Activated naive CD4-positive, alpha-beta T cell treated with anti-CD3 and anti-CD28 coated beads for 36 hours (primary cell): ENCODE results near the gene TANC1. TPM values are rescaled to one million over a fixed set of nuclear protein-coding genes. Genes with fewer than 3 reads are reported as not detected.

ENCODE experiments used
- CTCF ChIA-PET: fragments of 350-600 bp; sonication (Branson Sonifier 250); formaldehyde crosslinking; loops from one replicate; lab custom pipeline; 2021; ENCODE audit warnings: antibody characterized with exemption; lab: Charles Lee
- DNase-seq: peaks from one replicate; pipeline ENCODE4 v3.0.0-alpha.2; 2020
- H3K27ac Mint-ChIP-seq: one replicate; pipeline ENCODE4 v1.8.0; 2021; ENCODE audit warnings: mild to moderate bottlenecking, mixed read lengths
- H3K27me3 Mint-ChIP-seq: one replicate; pipeline ENCODE4 v1.8.0; 2021; ENCODE audit warnings: low read depth, mixed read lengths
- H3K36me3 Mint-ChIP-seq: one replicate; pipeline ENCODE4 v1.8.0; 2021; ENCODE audit warnings: low read depth, mixed read lengths
- H3K4me1 Mint-ChIP-seq: one replicate; pipeline ENCODE4 v1.8.0; 2021; ENCODE audit warnings: low read depth, mixed read lengths
- H3K4me3 Mint-ChIP-seq: one replicate; pipeline ENCODE4 v1.8.0; 2021; ENCODE audit warnings: mild to moderate bottlenecking, moderate library complexity, mixed read lengths
- H3K9me3 Mint-ChIP-seq: one replicate; pipeline ENCODE4 v1.8.0; 2021; ENCODE audit warnings: mixed read lengths
- intact Hi-C: fragments of 100-400 bp; cut with micrococcal nuclease; formaldehyde crosslinking; loops from one replicate; pipeline ENCODE4 v1.15.1; 2023
- total RNA-seq, 2 experiments: library from RNA; stranded (reverse); gene quantifications; one replicate each; pipeline ENCODE4 v1.2.3, GENCODE V29; 2021

Gene TANC1
- 1 to 10 TPM; 2.0 to 2.3 TPM for total RNA-seq

DNA sequence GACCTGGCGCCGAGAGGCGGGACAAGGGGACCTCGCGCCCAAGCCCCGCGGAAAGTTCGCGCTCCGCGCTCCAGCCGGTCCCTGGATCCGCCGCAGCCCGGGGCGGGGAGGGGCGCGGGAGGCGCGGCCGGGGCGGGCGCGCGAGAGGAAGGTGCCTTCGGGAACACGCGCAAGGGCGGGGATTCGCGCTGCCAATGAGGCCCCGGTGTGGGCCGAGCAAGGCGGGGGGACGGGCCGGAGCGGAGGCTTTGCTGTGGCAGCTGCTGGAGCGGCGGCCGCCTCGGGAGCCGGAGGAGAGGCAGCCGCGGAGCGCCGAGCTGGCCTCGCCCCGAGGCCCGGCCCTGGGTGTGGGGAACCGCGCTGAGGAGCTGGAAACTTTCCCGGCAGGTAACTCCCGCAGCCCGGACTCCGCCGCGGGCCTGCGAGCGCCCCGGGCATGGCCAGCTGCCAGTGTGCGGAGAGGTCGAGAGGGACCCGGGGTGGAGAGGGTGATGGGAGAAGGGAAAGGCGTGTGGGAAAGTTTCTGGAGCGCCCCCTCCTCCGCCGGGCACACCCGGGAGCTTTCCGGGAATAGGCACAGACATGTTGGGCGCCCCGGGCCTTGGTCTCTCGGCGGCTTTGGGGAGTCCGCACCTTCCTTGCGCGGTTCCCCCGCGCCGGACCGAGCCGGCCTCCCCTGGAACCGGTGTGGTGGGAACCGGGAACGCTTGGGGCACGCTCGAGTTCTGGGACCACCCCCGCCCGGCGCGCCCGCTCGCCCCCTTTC is at the start of gene TANC1:
Gene TANC1, plus strand, starts transcription at position 245 of the 766 bp plus-strand sequence. CDS start 97,271 bp downstream, outside the sequence.
- intact Hi-C loops: loop anchor here (2.0 to 5.0 kb wide), 3 partner anchors 150 to 511 kb away; partner anchors contain the start of genes CCDC148, PKP4 and WDSUB1
- Mint-ChIP-seq H3K4me1 (peaks cover 14% of the 10 kb centered on the region), H3K4me3 (peak within 1 kb of the TSS; percentile 80), H3K27me3 (peaks cover 50% of the 10 kb centered on the region), H3K36me3 (no peaks in the 10 kb centered on the region), H3K9me3 (no peaks in the 10 kb centered on the region), H3K27ac (no peak within 1 kb of the TSS)
- CTCF ChIA-PET: interaction anchor here (1.6 kb wide), 1 partner anchor 150 kb away, joined by 3 read pairs; no protein-coding TSS in a partner anchor
- peak; percentile 85 for DNase-seq

DNA sequence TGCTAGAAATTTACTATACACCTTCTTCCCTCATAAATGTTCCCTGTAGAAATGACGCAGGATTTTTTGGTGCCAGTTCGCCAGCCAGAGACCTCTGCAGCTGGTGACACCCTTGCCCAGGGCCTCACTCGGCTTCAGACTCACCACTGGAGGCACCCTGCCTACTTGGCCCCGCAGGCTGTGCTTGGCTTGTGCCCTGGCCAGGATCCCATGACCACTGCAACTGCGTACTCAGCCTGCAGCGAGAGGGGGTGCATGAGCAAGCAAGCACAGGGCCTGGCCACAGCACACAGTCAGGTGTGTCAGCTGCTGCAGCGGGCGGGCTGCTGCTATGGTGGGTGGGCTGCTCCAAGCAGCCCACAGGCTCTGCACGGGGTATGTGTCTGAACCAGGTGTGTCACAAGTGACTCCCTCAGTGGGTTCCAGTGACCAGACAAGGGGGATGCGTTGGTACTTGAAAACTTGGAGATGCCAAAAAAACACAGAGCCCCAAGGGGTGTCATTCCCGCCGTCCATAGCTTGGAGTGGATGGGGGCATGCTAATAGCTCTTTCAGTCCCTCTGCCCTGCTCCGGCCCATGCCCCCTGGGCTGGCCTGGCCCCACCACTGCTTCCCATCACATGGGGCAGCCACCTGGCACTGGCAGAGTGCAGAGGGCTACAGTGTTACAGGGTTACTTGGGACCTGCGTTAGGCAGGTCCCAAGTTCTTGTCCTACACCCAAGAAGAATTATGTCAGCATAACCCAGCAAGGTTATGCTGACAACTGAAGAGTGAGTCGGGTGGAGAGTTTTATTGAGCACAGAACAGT is 46.6 kb upstream of the TANC1 start:
- DNase-seq: no peak
- Mint-ChIP-seq H3K36me3 (no peaks in the 10 kb centered on the region), H3K9me3 (no peaks in the 10 kb centered on the region), H3K27me3 (no peaks in the 10 kb centered on the region), H3K4me1 (no peaks in the 10 kb centered on the region), H3K27ac (no peak overlapping the region), H3K4me3 (no peak overlapping the region)
- CTCF ChIA-PET: interaction anchor here (1.4 kb wide), 1 partner anchor 185 kb away, joined by 3 read pairs; no protein-coding TSS in a partner anchor
- intact Hi-C loops: no loop called here

DNA sequence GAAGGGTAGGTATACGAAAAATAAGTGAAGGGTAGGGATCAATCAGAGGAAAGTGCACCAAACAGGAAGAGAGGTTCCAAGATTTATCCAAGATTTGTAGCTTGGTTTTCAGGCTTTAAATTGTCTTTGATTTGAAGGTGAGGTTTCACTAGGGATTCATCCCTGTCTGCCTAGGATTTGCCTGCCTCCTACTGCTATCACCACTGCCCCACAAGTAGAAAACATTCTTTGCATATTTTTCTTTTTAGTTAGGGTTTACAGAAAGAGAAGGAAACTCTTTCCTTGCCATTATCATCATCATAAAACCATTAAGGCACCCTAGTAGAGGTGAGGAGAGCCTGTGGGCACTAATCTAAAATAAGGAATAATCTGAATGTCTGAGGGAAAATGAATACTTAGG is 45.8 kb upstream of the TANC1 start:
- Mint-ChIP-seq H3K4me1 (no peaks in the 10 kb centered on the region), H3K36me3 (no peaks in the 10 kb centered on the region), H3K27me3 (no peaks in the 10 kb centered on the region), H3K9me3 (no peaks in the 10 kb centered on the region), H3K4me3 (no peak overlapping the region), H3K27ac (no peak overlapping the region)
- intact Hi-C loops: no loop called here
- no peak for DNase-seq
- CTCF ChIA-PET: no interaction called here

GRCh38 chr2:158923180-158923594 is 45.3 kb upstream of the TANC1 start:
- no peak for DNase-seq
- Mint-ChIP-seq H3K4me3 (no peak overlapping the region), H3K4me1 (no peaks in the 10 kb centered on the region), H3K27ac (no peak overlapping the region), H3K36me3 (no peaks in the 10 kb centered on the region), H3K27me3 (no peaks in the 10 kb centered on the region), H3K9me3 (no peaks in the 10 kb centered on the region)
- intact Hi-C loops: no loop called here
- CTCF ChIA-PET: no interaction called here

GRCh38 chr2:158923641-158924040 is 44.8 kb upstream of the TANC1 start:
- no peaks in the 10 kb centered on the region for H3K36me3 Mint-ChIP-seq
- H3K9me3 Mint-ChIP-seq: no peaks in the 10 kb centered on the region

GRCh38 chr2:158926478-158926948 is 41.9 kb upstream of the TANC1 start:
- CTCF ChIA-PET: no interaction called here
- Mint-ChIP-seq H3K4me1 (no peaks in the 10 kb centered on the region), H3K27ac (no peak overlapping the region), H3K9me3 (peaks cover 5% of the 10 kb centered on the region), H3K36me3 (no peaks in the 10 kb centered on the region), H3K4me3 (no peak overlapping the region), H3K27me3 (no peaks in the 10 kb centered on the region)
- intact Hi-C loops: no loop called here
- DNase-seq: no peak

More at GRCh38 chr2:158923641-158924040, 44.8 kb upstream of the TANC1 start:
- no peaks in the 10 kb centered on the region for H3K27me3 Mint-ChIP-seq
- intact Hi-C loops: no loop called here
- CTCF ChIA-PET: no interaction called here
- H3K4me3 Mint-ChIP-seq: no peak overlapping the region
- no peaks in the 10 kb centered on the region for H3K4me1 Mint-ChIP-seq
- no peak for DNase-seq
- no peak overlapping the region for H3K27ac Mint-ChIP-seq

DNA sequence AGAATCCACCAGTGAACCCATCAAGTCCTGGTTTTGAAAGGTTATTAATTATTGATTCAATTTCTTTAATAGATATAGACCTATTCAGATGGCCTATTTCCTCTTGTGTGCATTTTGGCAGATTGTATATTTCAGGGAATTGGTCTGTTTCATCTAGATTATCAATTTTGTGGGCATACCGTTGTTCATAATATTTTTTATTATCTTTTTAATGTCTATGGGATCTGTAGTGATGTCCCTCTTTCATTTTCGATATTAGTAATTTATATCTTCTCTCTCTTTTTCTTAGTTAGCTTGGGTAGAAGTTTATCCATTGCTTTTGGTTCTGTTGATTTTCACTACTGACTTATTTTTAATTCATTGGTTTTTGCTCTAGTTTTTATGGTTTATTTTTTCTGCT is 39.9 kb upstream of the TANC1 start:
- Mint-ChIP-seq H3K9me3 (peaks cover 5% of the 10 kb centered on the region), H3K4me1 (no peaks in the 10 kb centered on the region), H3K27me3 (no peaks in the 10 kb centered on the region), H3K4me3 (no peak overlapping the region), H3K27ac (no peak overlapping the region), H3K36me3 (no peaks in the 10 kb centered on the region)
- no peak for DNase-seq
- intact Hi-C loops: no loop called here
- CTCF ChIA-PET: no interaction called here

GRCh38 chr2:158928965-158929364 is 39.5 kb upstream of the TANC1 start:
- Mint-ChIP-seq H3K9me3 (peaks cover 5% of the 10 kb centered on the region), H3K4me1 (no peaks in the 10 kb centered on the region), H3K36me3 (no peaks in the 10 kb centered on the region), H3K27me3 (no peaks in the 10 kb centered on the region), H3K27ac (no peak overlapping the region), H3K4me3 (no peak overlapping the region)
- intact Hi-C loops: no loop called here
- DNase-seq: no peak
- CTCF ChIA-PET: no interaction called here

GRCh38 chr2:158931572-158931971 is 36.9 kb upstream of the TANC1 start:
- no peak overlapping the region for H3K27ac Mint-ChIP-seq
- no peaks in the 10 kb centered on the region for H3K4me1 Mint-ChIP-seq
- no peak overlapping the region for H3K4me3 Mint-ChIP-seq
- H3K27me3 Mint-ChIP-seq: no peaks in the 10 kb centered on the region
- CTCF ChIA-PET: no interaction called here
- H3K9me3 Mint-ChIP-seq: peaks cover 5% of the 10 kb centered on the region
- no peak for DNase-seq
- intact Hi-C loops: no loop called here
- H3K36me3 Mint-ChIP-seq: no peaks in the 10 kb centered on the region

DNA sequence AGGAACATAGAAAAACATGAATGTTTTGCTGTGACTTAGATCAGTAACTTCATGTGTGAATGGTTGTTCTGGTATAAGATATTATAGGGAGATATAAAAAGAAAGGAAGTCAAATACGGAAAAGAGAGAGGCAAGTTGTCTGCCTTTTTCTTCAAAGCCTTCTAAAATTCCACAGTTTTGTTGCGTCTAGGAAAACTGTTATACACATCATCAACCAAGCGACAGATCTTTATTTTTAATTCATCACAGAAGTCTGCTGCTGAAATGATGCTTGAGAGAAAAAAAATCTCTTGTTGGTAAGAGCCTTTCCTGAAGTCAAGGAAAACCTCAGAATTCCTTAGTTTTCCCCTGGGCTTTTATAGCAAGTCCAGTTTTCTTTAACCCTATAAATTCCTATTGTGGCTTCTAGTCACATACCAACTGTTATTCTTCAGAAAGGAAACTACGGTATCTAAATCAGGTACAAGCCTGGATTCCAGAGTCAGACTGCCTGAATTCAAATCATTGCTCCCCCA is 36.3 kb upstream of the TANC1 start:
- no peaks in the 10 kb centered on the region for H3K4me1 Mint-ChIP-seq
- H3K36me3 Mint-ChIP-seq: no peaks in the 10 kb centered on the region
- no peak overlapping the region for H3K4me3 Mint-ChIP-seq
- intact Hi-C loops: no loop called here
- no peak for DNase-seq
- CTCF ChIA-PET: no interaction called here
- no peak overlapping the region for H3K27ac Mint-ChIP-seq
- H3K27me3 Mint-ChIP-seq: no peaks in the 10 kb centered on the region
- peaks cover 5% of the 10 kb centered on the region for H3K9me3 Mint-ChIP-seq

- CTCF ChIA-PET: interaction anchor here (0.6 kb wide), 1 partner anchor 24 kb away, joined by 3 read pairs; no protein-coding TSS in a partner anchor
- no peak overlapping the region for H3K4me3 Mint-ChIP-seq
- no peaks in the 10 kb centered on the region for H3K4me1 Mint-ChIP-seq
- DNase-seq: no peak
- H3K36me3 Mint-ChIP-seq: no peaks in the 10 kb centered on the region
- H3K9me3 Mint-ChIP-seq: peaks cover 5% of the 10 kb centered on the region
- intact Hi-C loops: no loop called here
- no peaks in the 10 kb centered on the region for H3K27me3 Mint-ChIP-seq
- no peak overlapping the region for H3K27ac Mint-ChIP-seq
These were observed 34.3 kb upstream of the TANC1 start for GRCh38 chr2:158934170-158934569.

- CTCF ChIA-PET: no interaction called here
- Mint-ChIP-seq H3K9me3 (no peaks in the 10 kb centered on the region), H3K4me3 (no peak overlapping the region), H3K36me3 (no peaks in the 10 kb centered on the region), H3K27ac (no peak overlapping the region), H3K4me1 (no peaks in the 10 kb centered on the region), H3K27me3 (no peaks in the 10 kb centered on the region)
- intact Hi-C loops: no loop called here
- no peak for DNase-seq
These were observed 32.8 kb upstream of the TANC1 start for GRCh38 chr2:158935617-158936016.
